H9 (cell line): ENCODE data around the gene ERCC6L. TPM values are rescaled to one million over a fixed set of nuclear protein-coding genes. Genes with fewer than 3 reads are reported as not detected.

Source experiments
- DNase-seq: peaks from one replicate; pipeline ENCODE4 v3.0.0-alpha.2; 2017
- H2AFZ ChIP-seq: one replicate; pipeline ENCODE4 v1.6.1; 2013; ENCODE audit warnings: mild to moderate bottlenecking, low read length, control low read depth, moderate library complexity
- H2AK5ac ChIP-seq: 2 replicates; pipeline ENCODE4 v1.6.1; 2013; ENCODE audit warnings: low read length, control low read depth, mixed read lengths; ENCODE audit not compliant: insufficient read length
- H2BK120ac ChIP-seq: one replicate; pipeline ENCODE4 v1.6.1; 2013; ENCODE audit warnings: low read depth, mild to moderate bottlenecking, low read length, control low read depth, inconsistent platforms; ENCODE audit not compliant: poor library complexity, severe bottlenecking
- H2BK12ac ChIP-seq: 2 replicates; pipeline ENCODE4 v1.6.1; 2013; ENCODE audit warnings: low read length, control low read depth, mixed read lengths, low read depth; ENCODE audit not compliant: insufficient read length
- H2BK15ac ChIP-seq: 2 replicates; pipeline ENCODE4 v1.6.1; 2013; ENCODE audit warnings: low read depth, low read length, control low read depth
- H2BK20ac ChIP-seq: one replicate; pipeline ENCODE4 v1.6.1; 2013; ENCODE audit warnings: low read depth, mild to moderate bottlenecking, low read length, control low read depth, inconsistent platforms; ENCODE audit not compliant: poor library complexity, severe bottlenecking
- H2BK5ac ChIP-seq: 2 replicates; pipeline ENCODE4 v1.6.1; 2013; ENCODE audit warnings: low read length, control low read depth, mixed read lengths; ENCODE audit not compliant: insufficient read length
- H3K14ac ChIP-seq: 2 replicates; pipeline ENCODE4 v1.6.1; 2013; ENCODE audit warnings: low read length, control low read depth; ENCODE audit not compliant: insufficient read depth
- H3K18ac ChIP-seq: 2 replicates; pipeline ENCODE4 v1.6.1; 2013; ENCODE audit warnings: low read depth, mild to moderate bottlenecking, mixed read lengths, low read length, control low read depth; ENCODE audit not compliant: insufficient read length
- H3K23ac ChIP-seq: 2 replicates; pipeline ENCODE4 v1.6.1; 2013; ENCODE audit warnings: low read length, control low read depth, mixed read lengths, low read depth; ENCODE audit not compliant: insufficient read length
- H3K23me2 ChIP-seq: 2 replicates; pipeline ENCODE4 v1.6.1; 2013; ENCODE audit warnings: low read depth, mild to moderate bottlenecking, mixed read lengths, low read length, control low read depth; ENCODE audit not compliant: insufficient read length, poor library complexity, severe bottlenecking
- H3K27ac ChIP-seq: 2 replicates; pipeline ENCODE4 v1.5.1; 2013; ENCODE audit warnings: low read length, control low read depth, mixed read lengths, low read depth; ENCODE audit not compliant: insufficient read length
- H3K27me3 ChIP-seq: 2 replicates; pipeline ENCODE4 v1.6.1; 2013; ENCODE audit warnings: low read length, control low read depth, inconsistent platforms; ENCODE audit not compliant: insufficient read depth
- H3K4ac ChIP-seq: 2 replicates; pipeline ENCODE4 v1.6.1; 2013; ENCODE audit warnings: low read depth, mild to moderate bottlenecking, control low read depth, inconsistent platforms, low read length, moderate library complexity
- H3K4me1 ChIP-seq: 2 replicates; pipeline ENCODE4 v1.6.1; 2013; ENCODE audit warnings: low read length, control low read depth, inconsistent platforms; ENCODE audit not compliant: insufficient read depth
- H3K4me2 ChIP-seq: 2 replicates; pipeline ENCODE4 v1.6.1; 2013; ENCODE audit warnings: low read length, control low read depth, mixed read lengths; ENCODE audit not compliant: insufficient read length, insufficient read depth
- H3K56ac ChIP-seq: 2 replicates; pipeline ENCODE4 v1.6.1; 2013; ENCODE audit warnings: low read depth, mild to moderate bottlenecking, mixed read lengths, low read length, control low read depth; ENCODE audit not compliant: insufficient read length
- H3K79me1 ChIP-seq: 2 replicates; pipeline ENCODE4 v1.6.1; 2013; ENCODE audit warnings: low read depth, mild to moderate bottlenecking, moderate library complexity, low read length, control low read depth, inconsistent platforms; ENCODE audit not compliant: insufficient read depth, poor library complexity, severe bottlenecking
- H3K79me2 ChIP-seq: 2 replicates; pipeline ENCODE4 v1.6.1; 2013; ENCODE audit warnings: low read length, control low read depth, inconsistent platforms; ENCODE audit not compliant: insufficient read depth
- H3K9ac ChIP-seq: 2 replicates; pipeline ENCODE4 v1.6.1; 2013; ENCODE audit warnings: low read length, control low read depth, mixed read lengths; ENCODE audit not compliant: insufficient read length; ENCODE audit errors: extremely low read depth
- H3K9me3 ChIP-seq: one replicate; pipeline ENCODE4 v1.6.1; 2013; ENCODE audit warnings: low read depth, low read length, inconsistent platforms; ENCODE audit not compliant: control insufficient read depth
- H3T11ph ChIP-seq: one replicate; pipeline ENCODE4 v1.6.1; 2013; ENCODE audit warnings: mild to moderate bottlenecking, low read length, control low read depth, inconsistent platforms
- H4K20me1 ChIP-seq: one replicate; pipeline ENCODE4 v1.6.1; 2013; ENCODE audit not compliant: control insufficient read depth, insufficient read length, insufficient read depth
- H4K5ac ChIP-seq: 2 replicates; pipeline ENCODE4 v1.6.1; 2013; ENCODE audit warnings: low read depth, mild to moderate bottlenecking, mixed read lengths, low read length, control low read depth; ENCODE audit not compliant: insufficient read length
- H4K8ac ChIP-seq: replicated peaks from 2 replicates; pipeline ENCODE4 v1.6.1; 2013; ENCODE audit warnings: low read length, control low read depth, mixed read lengths, low read depth; ENCODE audit not compliant: insufficient read length
- H4K91ac ChIP-seq: 2 replicates; pipeline ENCODE4 v1.6.1; 2013; ENCODE audit warnings: low read depth, mild to moderate bottlenecking, moderate library complexity, mixed read lengths, low read length, control low read depth; ENCODE audit not compliant: insufficient read length
- H3K27ac Mint-ChIP-seq, 3 experiments: 2 replicates in 2 of 3; 3 replicates in 1 of 3; pipeline ENCODE4 v1.8.0; 2020 to 2021; ENCODE audit warnings: mixed read lengths in 3 of 3, mild to moderate bottlenecking in 1 of 3, moderate library complexity in 1 of 3
- H3K27me3 Mint-ChIP-seq: 2 replicates; pipeline ENCODE4 v1.8.0; 2021; ENCODE audit warnings: low read depth, mild to moderate bottlenecking, moderate library complexity, mixed read lengths
- H3K36me3 Mint-ChIP-seq, 3 experiments: 2 replicates in 2 of 3; 3 replicates in 1 of 3; pipeline ENCODE4 v1.8.0; 2020 to 2021; ENCODE audit warnings: low read depth in 3 of 3, mixed read lengths in 3 of 3; ENCODE audit not compliant: insufficient read depth in 1 of 3
- H3K4me1 Mint-ChIP-seq, 2 experiments: 2 replicates each; pipeline ENCODE4 v1.8.0; 2020; ENCODE audit warnings: mixed read lengths in 2 of 2
- H3K4me3 Mint-ChIP-seq, 2 experiments: 2 replicates in 1 of 2; 3 replicates in 1 of 2; pipeline ENCODE4 v1.8.0; 2020 to 2021; ENCODE audit warnings: mild to moderate bottlenecking in 2 of 2, mixed read lengths in 2 of 2, moderate library complexity in 1 of 2
- H3K9me3 Mint-ChIP-seq, 2 experiments: 2 replicates in 1 of 2; 3 replicates in 1 of 2; pipeline ENCODE4 v1.8.0; 2020; ENCODE audit warnings: mild to moderate bottlenecking in 2 of 2, mixed read lengths in 2 of 2, moderate library complexity in 1 of 2
- WGBS: extraction: QIAGEN DNeasy Blood & Tissue Kit; methylation state at CpG from one replicate; pipeline ENCODE4 v1.1.7; 2013; ENCODE audit warnings: missing lambda C conversion rate, low lambda C conversion rate, mixed read lengths; ENCODE audit not compliant: insufficient read length; ENCODE audit errors: extremely low coverage; 5-methylcytosine and 5-hydroxymethylcytosine counted together
- total RNA-seq: library from RNA; stranded (reverse); gene quantifications from 2 replicates; pipeline ENCODE4 v1.2.1, GENCODE V29; 2021
- TF ChIP-seq, protein P1 (sequence below): fragments of 200-600 bp; sonication (generic); conservative IDR thresholded peaks from 3 replicates; pipeline ENCODE4 v1.8.0; 2021; ENCODE audit warnings: antibody characterized with exemption, mild to moderate bottlenecking

The ERCC6L gene
- total RNA-seq, 1 experiment from 2014 or later = 18.1 TPM

DNA sequence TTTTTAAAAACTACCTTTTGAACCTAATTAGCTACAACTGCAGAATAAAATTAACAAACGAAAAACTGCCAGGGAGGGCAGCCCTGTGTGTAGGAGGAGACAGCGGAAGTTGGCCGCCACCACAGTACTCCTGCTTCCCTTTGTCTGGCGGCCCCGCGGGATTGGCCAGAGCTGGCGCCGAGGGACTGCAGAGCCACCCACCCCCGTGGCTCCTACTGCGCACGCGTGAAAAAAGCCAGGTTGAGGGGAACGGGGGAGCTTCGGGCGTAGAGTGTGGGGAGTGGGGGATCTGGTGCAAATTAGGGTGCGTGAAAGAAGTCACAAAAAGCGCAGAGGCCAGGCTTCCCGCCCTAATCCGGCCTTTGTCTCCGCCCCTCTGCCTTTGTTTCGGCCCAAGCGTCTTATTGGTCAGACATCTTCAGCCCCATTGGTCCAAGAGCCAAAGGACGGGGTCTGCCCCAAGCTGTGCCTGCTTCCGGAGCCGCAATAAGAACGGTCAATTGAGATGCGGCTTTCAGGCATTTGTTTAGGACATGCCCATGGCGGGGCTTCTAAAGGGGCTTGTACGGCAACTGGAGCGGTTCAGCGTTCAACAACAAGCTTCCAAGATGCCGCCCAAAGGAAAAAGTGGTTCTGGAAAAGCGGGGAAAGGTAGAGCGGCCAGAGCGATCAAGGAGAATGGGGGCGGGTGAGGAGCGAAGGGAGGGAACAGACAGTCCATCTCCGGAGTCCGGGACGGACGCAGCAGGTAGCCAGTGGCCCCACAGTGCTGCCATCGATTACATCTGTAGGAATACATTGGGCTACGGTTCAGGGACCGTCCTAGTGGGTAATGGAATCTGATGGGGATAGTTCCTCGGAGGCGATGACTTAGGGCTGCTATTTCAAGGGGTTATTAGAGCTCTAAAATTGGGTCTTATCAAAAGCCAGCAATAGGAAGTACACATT lies 57.4 kb downstream of the ERCC6L start, which contains the start of gene PIN4:
Gene PIN4 (plus strand): TSS at position 580 of the 948 bp plus-strand sequence. CDS start 29 bp downstream, at position 609.
- Histone ChIP-seq H2BK20ac (no peak within 1 kb of the TSS), H3K23ac (no peak within 1 kb of the TSS), H3K4me1 (no peaks in the 10 kb centered on the region), H3T11ph (no peak within 1 kb of the TSS), H4K8ac (no peak within 1 kb of the TSS), H3K23me2 (no peaks in the 10 kb centered on the region), H3K79me1 (no peaks in the 10 kb centered on the region), H2BK120ac (peak within 1 kb of the TSS; percentile 10), H3K4ac (no peak within 1 kb of the TSS), H3K9me3 (peaks cover 45% of the 10 kb centered on the region), H2AK5ac (no peak within 1 kb of the TSS), H2BK5ac (no peak within 1 kb of the TSS), H2AFZ (no peak within 1 kb of the TSS), H3K79me2 (no peaks in the 10 kb centered on the region; the same call in 1 of the 2 replicates), H4K20me1 (peaks cover 3% of the 10 kb centered on the region), H2BK15ac (no peak within 1 kb of the TSS), H3K4me2 (peak within 1 kb of the TSS; percentile 47), H2BK12ac (no peak within 1 kb of the TSS), H3K9ac (peak within 1 kb of the TSS; percentile 71), H3K14ac (peak within 1 kb of the TSS; percentile 86; the same call in 1 of the 2 replicates), H3K56ac (no peak within 1 kb of the TSS), H3K27me3 (no peaks in the 10 kb centered on the region), H4K5ac (peak within 1 kb of the TSS; percentile 72), H3K27ac (peak within 1 kb of the TSS; percentile 41), H4K91ac (no peak within 1 kb of the TSS), H3K18ac (no peak within 1 kb of the TSS)
- H3K27ac Mint-ChIP-seq = no peak within 1 kb of the TSS
- H3K4me3 Mint-ChIP-seq = no peak within 1 kb of the TSS
- peak; percentile 95 for DNase-seq
- H3K4me1 Mint-ChIP-seq = peaks cover 0 to 5% of the 10 kb centered on the region in 2 experiments; a peak in 1 of 4 replicates
- peaks cover 5% of the 10 kb centered on the region for H3K27me3 Mint-ChIP-seq
- H3K36me3 Mint-ChIP-seq = peaks cover 7 to 16% (median 11%) of the 10 kb centered on the region in 3 experiments
- TF ChIP-seq, protein P1, sequence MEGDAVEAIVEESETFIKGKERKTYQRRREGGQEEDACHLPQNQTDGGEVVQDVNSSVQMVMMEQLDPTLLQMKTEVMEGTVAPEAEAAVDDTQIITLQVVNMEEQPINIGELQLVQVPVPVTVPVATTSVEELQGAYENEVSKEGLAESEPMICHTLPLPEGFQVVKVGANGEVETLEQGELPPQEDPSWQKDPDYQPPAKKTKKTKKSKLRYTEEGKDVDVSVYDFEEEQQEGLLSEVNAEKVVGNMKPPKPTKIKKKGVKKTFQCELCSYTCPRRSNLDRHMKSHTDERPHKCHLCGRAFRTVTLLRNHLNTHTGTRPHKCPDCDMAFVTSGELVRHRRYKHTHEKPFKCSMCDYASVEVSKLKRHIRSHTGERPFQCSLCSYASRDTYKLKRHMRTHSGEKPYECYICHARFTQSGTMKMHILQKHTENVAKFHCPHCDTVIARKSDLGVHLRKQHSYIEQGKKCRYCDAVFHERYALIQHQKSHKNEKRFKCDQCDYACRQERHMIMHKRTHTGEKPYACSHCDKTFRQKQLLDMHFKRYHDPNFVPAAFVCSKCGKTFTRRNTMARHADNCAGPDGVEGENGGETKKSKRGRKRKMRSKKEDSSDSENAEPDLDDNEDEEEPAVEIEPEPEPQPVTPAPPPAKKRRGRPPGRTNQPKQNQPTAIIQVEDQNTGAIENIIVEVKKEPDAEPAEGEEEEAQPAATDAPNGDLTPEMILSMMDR = no peak
- peaks cover 32 to 39% of the 10 kb centered on the region in 2 experiments for H3K9me3 Mint-ChIP-seq
- no CpG with 5 or more reads among the region's 46 CpGs for WGBS
